ENCODE measurements around the gene TMEM131.

DNA sequence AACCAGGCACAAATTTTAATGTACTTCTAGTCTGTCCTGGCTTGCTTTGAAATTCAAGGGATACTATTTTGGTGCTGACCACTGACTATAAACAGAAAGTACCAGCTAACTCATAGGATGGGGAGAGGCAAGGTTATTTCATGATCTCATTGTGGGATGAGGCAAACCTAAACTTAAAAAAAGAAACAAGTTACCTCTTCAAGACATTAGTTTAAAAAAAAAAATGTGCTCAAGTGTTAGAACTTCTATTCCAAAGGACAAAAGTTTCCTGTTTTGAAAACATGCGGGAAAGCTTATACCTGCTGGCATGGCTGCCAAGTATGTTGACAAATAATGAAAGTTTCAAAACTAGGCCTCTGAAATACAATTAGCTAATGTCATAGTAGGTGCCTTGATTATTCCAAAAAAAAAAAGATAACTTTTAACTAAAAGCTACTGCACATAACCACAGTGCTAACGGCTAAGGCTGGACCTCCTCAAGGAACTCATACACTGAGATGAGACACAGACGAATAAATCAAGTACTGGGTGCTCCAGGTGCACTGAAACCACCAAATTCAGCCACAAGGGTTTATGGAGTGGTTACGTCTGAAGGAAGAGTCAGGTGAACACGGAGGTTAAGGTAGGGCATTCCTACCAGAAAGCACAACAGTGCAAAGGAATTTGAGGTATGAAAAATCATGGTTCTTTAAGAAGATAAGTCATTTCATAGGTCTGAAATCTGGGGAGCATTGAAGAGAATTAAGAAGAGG lies 38.1 kb downstream of the TMEM131 start:
- no peak for TF ChIP-seq POLR2A (IDR thresholded peaks at IDR 0.05)
- TF ChIP-seq, protein P1, sequence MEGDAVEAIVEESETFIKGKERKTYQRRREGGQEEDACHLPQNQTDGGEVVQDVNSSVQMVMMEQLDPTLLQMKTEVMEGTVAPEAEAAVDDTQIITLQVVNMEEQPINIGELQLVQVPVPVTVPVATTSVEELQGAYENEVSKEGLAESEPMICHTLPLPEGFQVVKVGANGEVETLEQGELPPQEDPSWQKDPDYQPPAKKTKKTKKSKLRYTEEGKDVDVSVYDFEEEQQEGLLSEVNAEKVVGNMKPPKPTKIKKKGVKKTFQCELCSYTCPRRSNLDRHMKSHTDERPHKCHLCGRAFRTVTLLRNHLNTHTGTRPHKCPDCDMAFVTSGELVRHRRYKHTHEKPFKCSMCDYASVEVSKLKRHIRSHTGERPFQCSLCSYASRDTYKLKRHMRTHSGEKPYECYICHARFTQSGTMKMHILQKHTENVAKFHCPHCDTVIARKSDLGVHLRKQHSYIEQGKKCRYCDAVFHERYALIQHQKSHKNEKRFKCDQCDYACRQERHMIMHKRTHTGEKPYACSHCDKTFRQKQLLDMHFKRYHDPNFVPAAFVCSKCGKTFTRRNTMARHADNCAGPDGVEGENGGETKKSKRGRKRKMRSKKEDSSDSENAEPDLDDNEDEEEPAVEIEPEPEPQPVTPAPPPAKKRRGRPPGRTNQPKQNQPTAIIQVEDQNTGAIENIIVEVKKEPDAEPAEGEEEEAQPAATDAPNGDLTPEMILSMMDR (IDR thresholded peaks at IDR 0.05) = no peak
- TF ChIP-seq EP300 (IDR thresholded peaks at IDR 0.05) = no peak
